Loucy (cell line): Measurements from ENCODE around the gene MB.
"Not testable (repeated sequence)": the region's sequence is repeated elsewhere in the genome, so short reads cannot be mapped to it uniquely, and the experiment has no call there.

Experiments
- H2AFZ ChIP-seq: fragments of 200-600 bp; sonication (generic); 2 replicates; pipeline ENCODE4 v1.6.0; 2016; ENCODE audit warnings: antibody characterized with exemption, mild to moderate bottlenecking, low read length, moderate library complexity
- H3F3A ChIP-seq: fragments of 200-600 bp; 2 replicates; pipeline ENCODE4 v1.6.0; 2016; ENCODE audit warnings: antibody characterized with exemption, low read depth, mild to moderate bottlenecking
- H3K27me3 ChIP-seq: fragments of 200-600 bp; sonication (generic); 2 replicates; pipeline ENCODE4 v1.6.1; 2014; ENCODE audit warnings: low read length, mild to moderate bottlenecking; ENCODE audit not compliant: insufficient read depth, poor library complexity, severe bottlenecking
- H3K36me3 ChIP-seq: fragments of 200-600 bp; sonication (generic); 2 replicates; pipeline ENCODE4 v1.6.1; 2016; ENCODE audit warnings: low read length; ENCODE audit not compliant: insufficient read depth
- H3K4me1 ChIP-seq: fragments of 200-600 bp; sonication (generic); 2 replicates; pipeline ENCODE4 v1.5.1; 2014; ENCODE audit warnings: low read length, mild to moderate bottlenecking; ENCODE audit not compliant: insufficient read depth, poor library complexity, severe bottlenecking
- H3K4me2 ChIP-seq: fragments of 200-600 bp; sonication (generic); 2 replicates; pipeline ENCODE4 v1.6.0; 2014; ENCODE audit warnings: antibody characterized with exemption, low read length, low read depth, mild to moderate bottlenecking; ENCODE audit not compliant: poor library complexity, severe bottlenecking
- H3K4me3 ChIP-seq: fragments of 200-600 bp; sonication (generic); 2 replicates; pipeline ENCODE4 v1.5.1; 2014; ENCODE audit warnings: low read length, mild to moderate bottlenecking, mixed read lengths; ENCODE audit not compliant: poor library complexity, severe bottlenecking
- H3K79me2 ChIP-seq: fragments of 200-600 bp; sonication (generic); 2 replicates; pipeline ENCODE4 v1.6.1; 2014; ENCODE audit warnings: low read length; ENCODE audit not compliant: insufficient read depth
- H3K9ac ChIP-seq: fragments of 200-600 bp; sonication (generic); 2 replicates; pipeline ENCODE4 v1.6.0; 2014; ENCODE audit warnings: mild to moderate bottlenecking, low read depth, low read length, moderate library complexity; ENCODE audit not compliant: poor library complexity, severe bottlenecking
- H3K9me2 ChIP-seq: fragments of 200-600 bp; sonication (generic); replicated peaks from 2 replicates; pipeline ENCODE4 v1.6.1; 2016; ENCODE audit warnings: low read depth, low read length, mixed read lengths
- H3K9me3 ChIP-seq: fragments of 200-600 bp; sonication (generic); 2 replicates; pipeline ENCODE4 v1.6.1; 2014; ENCODE audit warnings: mild to moderate bottlenecking, antibody characterized with exemption, low read length, low read depth; ENCODE audit not compliant: insufficient read depth
- H4K20me1 ChIP-seq: fragments of 200-600 bp; sonication (generic); 2 replicates; pipeline ENCODE4 v1.6.0; 2014; ENCODE audit warnings: antibody characterized with exemption, low read length, mild to moderate bottlenecking; ENCODE audit not compliant: insufficient read depth, poor library complexity, severe bottlenecking
- EZH2phosphoT487 ChIP-seq: fragments of 200-600 bp; IDR thresholded peaks from 2 replicates; pipeline ENCODE4 v1.6.1; 2018; ENCODE audit warnings: antibody characterized with exemption, mild to moderate bottlenecking, moderate library complexity, borderline replicate concordance
- TF ChIP-seq, protein P1 (sequence below): fragments of 200-600 bp; sonication (generic); conservative IDR thresholded peaks from 2 replicates; pipeline ENCODE4 v1.5.1; 2014; ENCODE audit warnings: mild to moderate bottlenecking, antibody characterized with exemption, low read length

Gene MB

DNA sequence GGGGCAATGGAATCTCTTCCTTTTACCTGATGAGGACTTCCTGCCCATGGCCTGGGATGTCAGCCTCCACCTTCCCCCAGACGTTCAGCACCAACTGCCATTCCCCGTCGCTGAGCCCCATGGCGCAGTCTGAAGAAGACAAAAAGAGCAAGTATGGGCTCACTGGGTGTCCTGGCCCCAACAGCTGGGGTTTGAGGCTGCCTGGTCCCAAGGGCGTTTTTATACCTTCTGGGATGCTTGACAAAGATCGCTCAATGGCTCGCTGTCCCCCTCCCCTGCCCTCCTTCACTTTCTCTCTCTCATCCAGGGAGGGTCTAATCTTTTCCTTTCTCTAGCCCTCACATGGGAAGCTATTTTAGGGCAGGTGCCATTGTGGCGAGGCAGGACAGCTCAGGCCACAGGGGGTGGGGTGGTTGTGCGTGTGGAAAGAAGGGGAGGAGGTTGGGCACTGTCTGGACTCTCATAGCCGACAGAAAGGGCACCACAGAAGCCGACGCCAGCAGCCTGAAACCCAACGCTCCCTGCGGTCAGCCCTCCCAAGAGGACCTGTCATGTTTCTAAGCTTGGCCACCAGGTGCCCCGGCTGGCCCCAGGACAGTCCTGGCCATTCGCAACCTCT is at the start of gene MB:
Gene MB (minus strand): TSS at position 193 of the 619 bp plus-strand sequence. CDS start 72 bp downstream, at position 121.
- H3F3A ChIP-seq, result peaks cover 4% of the 10 kb centered on the region; the same call in 1 of the 2 replicates
- peaks cover 66% of the 10 kb centered on the region for H3K4me1 ChIP-seq
- H3K4me2 ChIP-seq, result peak within 1 kb of the TSS; percentile 76
- no peaks in the 10 kb centered on the region for H3K79me2 ChIP-seq
- H4K20me1 ChIP-seq, result no peaks in the 10 kb centered on the region
- H3K9ac ChIP-seq, result peak within 1 kb of the TSS; percentile 51
- no peaks in the 10 kb centered on the region for H3K27me3 ChIP-seq
- no peaks in the 10 kb centered on the region for H3K36me3 ChIP-seq
- no peaks in the 10 kb centered on the region for H3K9me3 ChIP-seq
- no peak within 1 kb of the TSS for H2AFZ ChIP-seq
- H3K4me3 ChIP-seq, result peak within 1 kb of the TSS; percentile 53
- TF ChIP-seq, protein P1, sequence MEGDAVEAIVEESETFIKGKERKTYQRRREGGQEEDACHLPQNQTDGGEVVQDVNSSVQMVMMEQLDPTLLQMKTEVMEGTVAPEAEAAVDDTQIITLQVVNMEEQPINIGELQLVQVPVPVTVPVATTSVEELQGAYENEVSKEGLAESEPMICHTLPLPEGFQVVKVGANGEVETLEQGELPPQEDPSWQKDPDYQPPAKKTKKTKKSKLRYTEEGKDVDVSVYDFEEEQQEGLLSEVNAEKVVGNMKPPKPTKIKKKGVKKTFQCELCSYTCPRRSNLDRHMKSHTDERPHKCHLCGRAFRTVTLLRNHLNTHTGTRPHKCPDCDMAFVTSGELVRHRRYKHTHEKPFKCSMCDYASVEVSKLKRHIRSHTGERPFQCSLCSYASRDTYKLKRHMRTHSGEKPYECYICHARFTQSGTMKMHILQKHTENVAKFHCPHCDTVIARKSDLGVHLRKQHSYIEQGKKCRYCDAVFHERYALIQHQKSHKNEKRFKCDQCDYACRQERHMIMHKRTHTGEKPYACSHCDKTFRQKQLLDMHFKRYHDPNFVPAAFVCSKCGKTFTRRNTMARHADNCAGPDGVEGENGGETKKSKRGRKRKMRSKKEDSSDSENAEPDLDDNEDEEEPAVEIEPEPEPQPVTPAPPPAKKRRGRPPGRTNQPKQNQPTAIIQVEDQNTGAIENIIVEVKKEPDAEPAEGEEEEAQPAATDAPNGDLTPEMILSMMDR, result no peak
- TF ChIP-seq EZH2phosphoT487, result no peak
- no peaks in the 10 kb centered on the region for H3K9me2 ChIP-seq

DNA sequence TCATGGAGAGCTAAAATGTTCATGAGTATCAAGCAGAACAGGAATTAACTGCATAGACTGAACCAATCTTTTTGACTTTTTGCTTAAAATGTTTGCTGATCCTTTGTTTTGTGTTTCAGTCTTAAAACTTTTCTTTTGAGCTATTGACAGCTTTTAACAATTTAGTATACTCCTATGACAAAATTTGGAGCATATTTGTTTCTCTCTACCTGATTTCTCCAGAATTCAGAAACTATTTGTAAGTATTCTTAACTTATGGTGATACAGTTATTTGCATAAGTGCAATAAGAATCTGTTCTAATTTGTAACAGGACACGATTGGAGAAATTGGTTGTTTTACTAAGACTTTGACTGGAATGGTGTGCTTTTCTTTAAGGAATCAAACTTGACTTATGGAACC is 49.6 kb upstream of the MB start:
- Histone ChIP-seq H3K4me1 (peaks cover 21% of the 10 kb centered on the region), H3K9me3 (peaks cover 25% of the 10 kb centered on the region)
- H3K4me3 ChIP-seq, H3K79me2 ChIP-seq, H2AFZ ChIP-seq, H4K20me1 ChIP-seq, H3K9me2 ChIP-seq, H3K4me2 ChIP-seq, H3K27me3 ChIP-seq, H3F3A ChIP-seq, H3K9ac ChIP-seq, H3K36me3 ChIP-seq: not testable (repeated sequence)

DNA sequence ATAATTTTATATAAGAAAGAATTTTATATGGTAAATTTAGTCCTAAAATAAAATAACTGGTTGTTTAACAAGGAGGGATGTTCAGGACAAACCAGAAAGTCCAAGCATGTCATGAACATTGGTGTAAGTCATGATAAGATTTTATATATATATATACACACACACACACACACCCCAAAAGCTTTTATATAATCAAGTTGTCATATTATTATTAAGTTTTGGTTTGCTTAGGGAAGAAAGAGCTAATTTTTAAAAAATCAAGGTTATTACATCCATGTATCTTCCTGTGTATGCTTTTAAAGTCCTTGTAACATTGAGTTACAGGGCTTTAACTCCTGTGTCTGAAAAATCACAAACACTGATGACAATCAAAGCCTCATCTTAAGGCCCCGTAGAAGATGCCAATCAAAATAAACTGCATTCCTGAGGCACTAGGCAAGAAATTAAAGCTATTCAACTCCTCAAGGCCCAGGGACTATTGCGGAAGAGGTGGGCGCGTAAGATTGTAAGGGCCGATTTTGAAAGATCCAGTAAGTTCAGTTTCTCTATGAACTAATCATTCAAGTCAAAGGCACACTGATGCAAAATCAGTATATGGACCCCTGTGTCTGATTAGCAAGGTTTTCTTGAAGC is 47.9 kb upstream of the MB start:
- peaks cover 10% of the 10 kb centered on the region for H3F3A ChIP-seq
- no peak overlapping the region for H2AFZ ChIP-seq
- no peak overlapping the region for H3K4me3 ChIP-seq

More for the DNA sequence above, 47.9 kb upstream of the MB start:
- H3K4me1 ChIP-seq, result peaks cover 33% of the 10 kb centered on the region
- H3K27me3 ChIP-seq, result no peaks in the 10 kb centered on the region
- no peak overlapping the region for H3K4me2 ChIP-seq
- H4K20me1 ChIP-seq, result no peaks in the 10 kb centered on the region
- H3K9me3 ChIP-seq, result peaks cover 25% of the 10 kb centered on the region
- H3K9me2 ChIP-seq, result no peaks in the 10 kb centered on the region
- H3K79me2 ChIP-seq, result no peaks in the 10 kb centered on the region
- no peaks in the 10 kb centered on the region for H3K36me3 ChIP-seq
- no peak for TF ChIP-seq EZH2phosphoT487
- TF ChIP-seq, protein P1, result no peak
- no peak overlapping the region for H3K9ac ChIP-seq
